B cell (primary cell): ENCODE data around the gene PARD3.

Experiments used
- CTCF ChIP-seq: fragments of 200-600 bp; IDR thresholded peaks from one replicate; pipeline ENCODE4 v1.8.0; 2022; ENCODE audit warnings: antibody characterized with exemption, mild to moderate bottlenecking
- EZH2 ChIP-seq: IDR thresholded peaks from 2 replicates; pipeline ENCODE4 v1.6.1; 2012; ENCODE audit warnings: borderline replicate concordance, low read depth, mild to moderate bottlenecking, moderate library complexity, low read length; ENCODE audit not compliant: insufficient read depth, poor library complexity, severe bottlenecking

GRCh38 chr10:34176351-34176750 lies 638.7 kb downstream of the PARD3 start:
- TF ChIP-seq CTCF (no peak), EZH2 (no peak)
